ENCODE measurements around the gene FERMT3. TPM values are rescaled to one million over a fixed set of nuclear protein-coding genes. Genes with fewer than 3 reads are reported as not detected.

FERMT3 gene
- total RNA-seq, 1 donor from 2014 or later = 2.8 TPM

DNA sequence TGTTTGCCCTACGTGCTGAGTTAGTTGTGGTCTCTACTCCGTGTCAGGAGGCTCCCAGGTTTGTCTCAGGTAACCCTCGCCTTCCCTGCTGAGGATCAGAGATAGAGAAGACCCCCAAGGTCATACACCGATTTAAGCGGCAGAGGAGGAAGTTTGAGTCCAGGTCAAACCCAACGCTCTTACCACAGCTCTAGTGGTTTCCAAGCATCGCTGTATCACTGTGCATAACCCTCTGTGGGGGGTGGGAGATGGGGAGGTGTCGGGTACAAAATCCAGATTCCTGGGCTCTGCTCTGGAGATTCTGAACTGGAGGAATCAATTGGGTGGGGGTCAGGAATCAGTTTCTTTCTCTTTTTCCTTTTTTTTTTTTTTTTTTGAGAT, 24.5 kb downstream of the FERMT3 start:
- H3K27ac Mint-ChIP-seq (ENCODE audit: unreplicated experiment) = no peak overlapping the region
- no peaks in the 10 kb centered on the region for H3K36me3 Mint-ChIP-seq (ENCODE audit: low read depth)
- no peak for DNase-seq (ENCODE audit: low read depth, low spot score)
- H3K4me3 Mint-ChIP-seq = peak overlapping the region; percentile 93
- H3K9me3 Mint-ChIP-seq = no peaks in the 10 kb centered on the region
- no peaks in the 10 kb centered on the region for H3K27me3 Mint-ChIP-seq (ENCODE audit: low read depth)
- TF ChIP-seq, protein P1, sequence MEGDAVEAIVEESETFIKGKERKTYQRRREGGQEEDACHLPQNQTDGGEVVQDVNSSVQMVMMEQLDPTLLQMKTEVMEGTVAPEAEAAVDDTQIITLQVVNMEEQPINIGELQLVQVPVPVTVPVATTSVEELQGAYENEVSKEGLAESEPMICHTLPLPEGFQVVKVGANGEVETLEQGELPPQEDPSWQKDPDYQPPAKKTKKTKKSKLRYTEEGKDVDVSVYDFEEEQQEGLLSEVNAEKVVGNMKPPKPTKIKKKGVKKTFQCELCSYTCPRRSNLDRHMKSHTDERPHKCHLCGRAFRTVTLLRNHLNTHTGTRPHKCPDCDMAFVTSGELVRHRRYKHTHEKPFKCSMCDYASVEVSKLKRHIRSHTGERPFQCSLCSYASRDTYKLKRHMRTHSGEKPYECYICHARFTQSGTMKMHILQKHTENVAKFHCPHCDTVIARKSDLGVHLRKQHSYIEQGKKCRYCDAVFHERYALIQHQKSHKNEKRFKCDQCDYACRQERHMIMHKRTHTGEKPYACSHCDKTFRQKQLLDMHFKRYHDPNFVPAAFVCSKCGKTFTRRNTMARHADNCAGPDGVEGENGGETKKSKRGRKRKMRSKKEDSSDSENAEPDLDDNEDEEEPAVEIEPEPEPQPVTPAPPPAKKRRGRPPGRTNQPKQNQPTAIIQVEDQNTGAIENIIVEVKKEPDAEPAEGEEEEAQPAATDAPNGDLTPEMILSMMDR (conservative IDR thresholded peaks at IDR 0.05) = no peak
- peaks cover 33% of the 10 kb centered on the region for H3K4me1 Mint-ChIP-seq

DNA sequence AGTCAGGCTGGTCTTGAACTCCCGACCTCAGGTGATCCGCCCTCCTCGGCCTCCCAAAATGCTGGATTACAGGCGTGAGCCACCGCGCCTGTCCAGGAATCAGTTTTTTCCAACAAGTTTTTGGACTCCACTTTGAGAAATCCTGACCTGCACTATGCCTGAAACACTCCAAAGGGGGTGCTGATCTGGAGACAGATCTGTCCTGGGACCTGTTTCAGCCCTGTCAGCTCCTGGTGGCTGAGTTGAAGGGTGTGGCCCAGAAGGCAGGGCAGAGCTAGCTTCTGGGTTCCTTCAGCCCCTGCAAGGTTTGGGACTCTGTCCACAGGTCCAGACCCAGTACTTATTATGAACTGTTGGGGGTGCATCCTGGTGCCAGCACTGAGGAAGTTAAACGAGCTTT, 25.0 kb downstream of the FERMT3 start:
- Mint-ChIP-seq H3K9me3 (no peaks in the 10 kb centered on the region), H3K27me3 (ENCODE audit: low read depth) (no peaks in the 10 kb centered on the region), H3K4me3 (peak overlapping the region; percentile 93), H3K4me1 (peaks cover 33% of the 10 kb centered on the region), H3K36me3 (ENCODE audit: low read depth) (no peaks in the 10 kb centered on the region), H3K27ac (ENCODE audit: unreplicated experiment) (no peak overlapping the region)
- DNase-seq (ENCODE audit: low read depth, low spot score) = no peak
- TF ChIP-seq, protein P1 (conservative IDR thresholded peaks at IDR 0.05) = no peak

DNA sequence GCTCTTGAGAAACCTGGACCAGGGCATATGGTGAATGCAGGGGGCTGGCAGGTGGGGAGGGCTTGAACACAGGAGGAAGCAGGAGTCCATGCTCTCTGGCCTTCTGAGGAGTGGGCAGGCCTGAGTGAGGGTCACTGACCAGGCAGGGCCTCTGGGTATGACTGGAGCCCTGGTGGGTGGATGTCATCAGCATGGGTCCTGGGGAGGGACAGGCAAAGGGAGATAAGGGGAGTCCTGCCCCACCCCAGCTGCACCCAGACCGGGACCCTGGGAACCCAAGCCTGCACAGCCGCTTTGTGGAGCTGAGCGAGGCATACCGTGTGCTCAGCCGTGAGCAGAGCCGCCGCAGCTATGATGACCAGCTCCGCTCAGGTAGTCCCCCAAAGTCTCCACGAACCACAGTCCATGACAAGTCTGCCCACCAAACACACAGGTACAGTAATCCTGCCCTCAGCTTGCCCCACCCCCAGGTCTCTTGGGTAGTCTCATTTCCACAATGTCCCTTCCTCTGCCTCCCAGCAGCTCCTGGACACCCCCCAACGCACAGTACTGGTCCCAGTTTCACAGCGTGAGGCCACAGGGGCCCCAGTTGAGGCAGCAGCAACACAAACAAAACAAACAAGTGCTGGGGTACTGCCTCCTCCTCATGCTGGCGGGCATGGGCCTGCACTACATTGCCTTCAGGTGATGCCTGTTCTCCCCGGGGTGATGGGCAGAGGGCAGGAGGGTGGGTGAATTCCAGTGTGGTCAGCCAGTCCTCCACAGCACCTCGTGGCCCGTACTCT, 25.9 kb downstream of the FERMT3 start:
- Mint-ChIP-seq H3K4me1 (peaks cover 27% of the 10 kb centered on the region), H3K27ac (ENCODE audit: unreplicated experiment) (no peak overlapping the region), H3K36me3 (ENCODE audit: low read depth) (no peaks in the 10 kb centered on the region), H3K4me3 (peak overlapping the region; percentile 93), H3K27me3 (ENCODE audit: low read depth) (no peaks in the 10 kb centered on the region), H3K9me3 (no peaks in the 10 kb centered on the region)
- DNase-seq (ENCODE audit: low read depth, low spot score) = no peak
- TF ChIP-seq, protein P1 (conservative IDR thresholded peaks at IDR 0.05) = no peak

DNA sequence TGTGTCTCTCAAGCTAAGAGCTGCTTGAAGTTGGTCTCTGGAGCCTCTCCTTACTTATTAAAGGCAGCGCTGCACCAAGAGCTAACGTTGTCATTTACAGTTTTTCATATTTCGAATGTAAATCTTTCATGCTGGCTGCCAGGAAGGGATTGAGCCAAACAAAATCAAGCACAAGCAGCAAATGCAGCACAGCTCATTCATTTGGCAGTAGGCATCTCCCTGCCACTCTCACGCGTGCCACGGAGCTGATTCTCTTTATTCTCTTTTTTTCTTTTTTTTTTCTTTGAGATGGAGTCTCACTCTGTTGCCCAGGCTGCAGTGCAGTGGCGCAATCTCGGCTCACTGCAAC, 26.4 kb downstream of the FERMT3 start:
- Mint-ChIP-seq H3K4me3 (peak overlapping the region; percentile 93), H3K27me3 (ENCODE audit: low read depth) (no peaks in the 10 kb centered on the region), H3K27ac (ENCODE audit: unreplicated experiment) (no peak overlapping the region), H3K9me3 (no peaks in the 10 kb centered on the region), H3K4me1 (peaks cover 24% of the 10 kb centered on the region), H3K36me3 (ENCODE audit: low read depth) (peaks cover 3% of the 10 kb centered on the region)
- DNase-seq (ENCODE audit: low read depth, low spot score) = no peak
- TF ChIP-seq, protein P1 (conservative IDR thresholded peaks at IDR 0.05) = no peak

DNA sequence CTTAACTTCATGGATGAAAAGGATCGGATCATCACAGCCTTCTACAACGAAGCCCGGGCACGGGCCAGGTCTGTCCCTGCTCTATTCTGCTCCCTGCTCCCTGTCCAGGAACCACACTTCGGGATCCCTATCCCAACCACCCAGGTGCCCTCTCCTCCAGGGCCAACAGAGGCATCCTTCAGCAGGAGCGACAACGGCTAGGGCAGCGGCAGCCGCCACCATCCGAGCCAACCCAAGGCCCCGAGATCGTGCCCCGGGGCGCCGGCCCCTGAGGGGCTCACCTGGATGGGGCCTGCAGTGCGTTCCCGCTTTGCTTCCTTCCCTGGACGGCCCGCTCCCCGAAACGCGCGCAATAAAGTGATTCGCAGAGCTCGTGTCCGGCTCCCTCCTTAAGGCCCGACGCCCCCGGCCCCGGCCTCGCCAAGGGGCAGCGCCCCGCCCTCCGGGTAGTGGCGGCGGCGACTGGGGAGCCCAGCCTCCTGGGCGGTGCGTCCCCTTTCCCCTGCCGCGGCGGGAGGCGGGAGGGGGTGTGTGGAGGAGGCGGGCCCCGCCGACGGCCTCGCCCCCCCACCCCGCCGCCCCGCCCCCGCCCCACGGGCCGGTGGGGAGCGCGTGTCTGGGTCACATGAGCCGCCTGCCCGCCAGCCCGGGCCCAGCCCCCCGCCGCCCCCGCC, 27.5 kb downstream of the FERMT3 start, which contains the start of gene VEGFB:
Gene VEGFB, plus strand, starts transcription at position 672 of the 674 bp plus-strand sequence. CDS start 250 bp downstream, outside the sequence.
- H3K4me3 Mint-ChIP-seq = peak within 1 kb of the TSS; percentile 93
- no peak for DNase-seq (ENCODE audit: low read depth, low spot score)
- TF ChIP-seq, protein P1 (conservative IDR thresholded peaks at IDR 0.05) = no peak
- H3K9me3 Mint-ChIP-seq = no peaks in the 10 kb centered on the region
- peaks cover 24% of the 10 kb centered on the region for H3K4me1 Mint-ChIP-seq
- no peaks in the 10 kb centered on the region for H3K27me3 Mint-ChIP-seq (ENCODE audit: low read depth)
- no peak within 1 kb of the TSS for H3K27ac Mint-ChIP-seq (ENCODE audit: unreplicated experiment)
- peaks cover 3% of the 10 kb centered on the region for H3K36me3 Mint-ChIP-seq (ENCODE audit: low read depth)
